ENCODE results near the gene BRAT1.

Gene BRAT1

GRCh38 chr7:2495418-2496299, 59.7 kb downstream of the BRAT1 start:
- no peak for DNase-seq

- no peak for DNase-seq
Measured at GRCh38 chr7:2494191-2495130, 60.9 kb downstream of the BRAT1 start.

DNA sequence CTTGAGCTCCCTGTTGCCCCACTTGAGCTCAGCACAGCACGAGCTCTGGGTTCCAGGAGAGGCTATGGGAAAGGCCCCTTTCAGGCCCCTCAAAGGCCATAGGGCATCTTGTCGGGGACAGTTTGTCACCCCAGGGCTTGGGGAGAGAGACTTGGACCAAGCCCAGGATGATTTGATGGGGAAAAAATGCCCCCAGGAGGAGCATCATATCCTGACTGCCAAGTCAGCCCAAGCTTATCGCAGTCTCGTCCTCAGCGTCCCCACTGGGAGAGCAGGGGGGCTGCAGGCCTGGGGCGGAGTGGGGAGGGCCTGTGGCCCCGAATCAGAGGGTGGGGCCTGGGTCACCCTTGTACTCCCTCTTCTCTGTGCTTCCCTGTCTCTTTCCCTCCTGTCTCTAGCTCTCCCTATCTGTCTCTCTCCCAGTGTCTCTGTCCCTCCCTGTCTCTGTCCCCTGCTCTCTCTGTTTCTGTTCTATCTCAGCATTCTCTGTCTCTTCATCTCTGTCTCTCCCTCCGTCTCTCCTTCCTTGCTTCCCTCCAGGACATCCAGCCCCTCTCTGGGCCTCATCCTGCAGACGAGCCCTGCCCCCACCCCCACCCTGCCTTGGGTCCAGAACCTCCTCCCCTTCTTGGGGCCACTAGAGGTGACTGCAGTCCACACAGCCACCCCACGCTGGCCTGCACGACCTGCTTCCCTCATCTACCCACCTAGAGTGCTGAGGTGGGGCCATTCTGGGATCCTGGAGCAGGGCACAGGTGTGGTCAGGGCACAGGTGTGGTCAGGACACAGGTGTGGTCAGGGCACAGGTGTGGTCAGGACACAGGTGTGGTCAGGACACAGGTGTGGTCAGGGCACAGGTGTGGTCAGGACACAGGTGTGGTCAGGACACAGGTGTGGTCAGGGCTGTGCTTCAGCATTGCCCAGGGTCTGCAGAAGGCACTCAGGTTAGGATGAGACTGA, 61.8 kb downstream of the BRAT1 start:
- DNase-seq = no peak

GRCh38 chr7:2492038-2492437, 63.3 kb downstream of the BRAT1 start:
- no peak for DNase-seq

DNA sequence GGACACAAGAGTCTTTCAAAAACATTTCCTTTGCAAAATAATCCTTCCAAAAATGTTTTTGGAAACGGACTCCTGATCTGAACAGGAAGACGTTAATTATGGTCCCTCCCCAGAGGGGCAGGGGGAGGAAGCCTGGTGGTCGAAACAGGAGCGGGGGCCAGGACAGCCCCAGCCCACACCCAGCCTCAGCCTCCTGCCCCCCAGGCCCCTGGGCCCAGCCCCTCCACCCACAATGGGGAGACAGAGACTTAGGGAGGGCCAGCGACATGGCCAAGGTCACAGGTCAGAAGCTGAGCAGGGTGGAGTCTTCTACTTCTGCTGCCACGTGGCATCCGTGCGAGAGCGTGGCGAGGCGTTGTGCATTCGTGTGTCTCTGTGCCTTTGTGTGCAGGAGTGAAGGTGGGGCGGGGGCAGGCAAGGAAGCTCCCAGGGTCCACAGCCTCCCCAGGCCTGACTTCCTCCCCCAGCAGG, 65.1 kb downstream of the BRAT1 start:
- no peak for DNase-seq

- no peak for DNase-seq
Measured at GRCh38 chr7:2488681-2489080, 66.6 kb downstream of the BRAT1 start.

DNA sequence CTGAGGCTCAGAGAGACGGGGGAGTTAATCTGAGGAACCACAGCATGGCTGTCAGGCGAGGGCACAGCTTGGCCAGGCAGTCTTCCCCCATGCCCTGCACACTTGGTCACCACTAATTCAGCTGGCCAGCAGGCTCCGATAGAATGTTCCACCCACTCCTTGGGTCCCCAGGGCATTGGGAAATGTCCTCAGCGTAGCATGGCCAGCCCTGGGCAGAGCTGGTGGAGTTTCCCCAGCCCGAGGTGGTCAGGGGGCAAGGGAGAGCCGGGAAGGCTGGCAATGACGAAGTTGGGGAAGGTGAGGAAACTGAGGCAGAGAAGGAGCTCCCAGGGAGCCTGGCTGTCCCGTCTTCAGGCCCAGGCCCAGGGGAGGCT, 67.1 kb downstream of the BRAT1 start:
- no peak for DNase-seq
